Measurements from ENCODE around the gene SEPTIN12. TPM values are rescaled to one million over a fixed set of nuclear protein-coding genes. Genes with fewer than 3 reads are reported as not detected.

Gene SEPTIN12
- total and polyA plus RNA-seq, 2 of the 4 experiments (the other 2 are of a cell fraction), result not detected

DNA sequence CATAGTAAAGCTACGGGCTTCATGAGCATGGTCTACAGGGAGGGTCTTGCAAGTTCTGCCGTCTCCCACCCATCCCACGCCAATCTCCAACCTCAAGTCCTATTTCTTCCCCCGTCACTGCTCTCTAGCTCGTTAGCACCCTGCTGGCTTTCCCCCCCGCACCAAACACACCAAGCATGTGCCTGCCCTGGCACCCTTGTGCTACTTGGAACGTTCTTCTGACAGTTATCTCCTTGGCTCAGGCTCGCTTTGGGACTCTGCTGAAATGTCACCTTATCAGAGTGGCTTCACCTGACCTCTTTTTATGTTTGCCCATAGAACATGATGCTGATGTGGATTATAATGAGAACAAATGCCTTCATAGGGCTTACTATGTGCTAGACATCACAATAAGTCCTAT, 37.1 kb upstream of the SEPTIN12 start:
- Histone ChIP-seq H2AK9ac (replicated peaks; ENCODE audit: low read depth, low read length, poor library complexity) (no peak overlapping the region), H2BK5ac (ENCODE audit: low read depth, low read length, poor library complexity, severe bottlenecking) (no peak overlapping the region), H3K4me3 (ENCODE audit: insufficient read depth, low read depth, low read length) (no peak overlapping the region), H3K23ac (ENCODE audit: low read depth, low read length) (no peak overlapping the region), H4K8ac (ENCODE audit: low read depth in 2 of 2, low read length in 2 of 2) (no peak overlapping the region), H3K9me1 (ENCODE audit: insufficient read depth, low read length) (no peaks in the 10 kb centered on the region), H3K4ac (ENCODE audit: low read depth, low read length) (no peak overlapping the region), H4K5ac (ENCODE audit: low read depth, low read length) (no peak overlapping the region), H4K91ac (ENCODE audit: insufficient read depth, low read depth, low read length) (no peak overlapping the region), H2BK120ac (ENCODE audit: low read depth, low read length) (no peak overlapping the region), H3K4me1 (ENCODE audit: control insufficient read depth, insufficient read depth, low read length) (no peaks in the 10 kb centered on the region), H3K4me2 (ENCODE audit: low read depth, low read length) (no peak overlapping the region), H3K79me1 (ENCODE audit: low read depth in 1 of 2, low read length in 2 of 2) (peaks cover 20 to 31% of the 10 kb centered on the region in 2 experiments), H3K9me3 (ENCODE audit: control insufficient read depth, insufficient read depth, low read length) (no peaks in the 10 kb centered on the region), H3K9ac (ENCODE audit: low read depth, low read length) (no peak overlapping the region), H3K27ac (ENCODE audit: insufficient read depth, low read length) (no peak overlapping the region), H2BK15ac (ENCODE audit: low read depth, low read length) (no peak overlapping the region), H2BK20ac (ENCODE audit: low read depth, low read length) (no peak overlapping the region), H4K20me1 (ENCODE audit: insufficient read depth, low read length) (peaks cover 18% of the 10 kb centered on the region; the same call in 1 of the 2 replicates), H3K18ac (ENCODE audit: low read depth, low read length) (no peak overlapping the region), H3K27me3 (ENCODE audit: control insufficient read depth, insufficient read depth, low read length) (no peaks in the 10 kb centered on the region), H3K14ac (replicated peaks; ENCODE audit: low read depth, low read length) (no peak overlapping the region), H3K56ac (ENCODE audit: extremely low read depth, insufficient read depth, low read length) (no peak overlapping the region), H2AK5ac (ENCODE audit: low read depth, low read length) (no peak overlapping the region), H3K36me3 (ENCODE audit: control insufficient read depth, insufficient read depth, low read length) (peaks cover 70% of the 10 kb centered on the region), H2AFZ (replicated peaks; ENCODE audit: low read length, poor library complexity) (no peak overlapping the region)
- no TSS peak for BruUV-seq (replicated peaks)
- intact Hi-C loops (cut with micrococcal nuclease), result no loop called here
- POLR2A ChIA-PET (ENCODE audit: unreplicated experiment), result no interaction called here
- CTCF ChIA-PET, result no interaction called here
- dilution Hi-C loops (cut with HindIII; ENCODE audit: low sequenced_read_pairs, unreplicated experiment), result no loop called here
- in situ Hi-C loops (cut with MboI; ENCODE audit: low sequenced_read_pairs), result no loop called here
- TF ChIP-seq NFE2L2 (IDR thresholded peaks at IDR 0.05; ENCODE audit: low read depth, low read length), result no peak
- no peak for TF ChIP-seq MAFK (IDR thresholded peaks at IDR 0.05; ENCODE audit: low read depth, low read length)
- TF ChIP-seq, protein P1, sequence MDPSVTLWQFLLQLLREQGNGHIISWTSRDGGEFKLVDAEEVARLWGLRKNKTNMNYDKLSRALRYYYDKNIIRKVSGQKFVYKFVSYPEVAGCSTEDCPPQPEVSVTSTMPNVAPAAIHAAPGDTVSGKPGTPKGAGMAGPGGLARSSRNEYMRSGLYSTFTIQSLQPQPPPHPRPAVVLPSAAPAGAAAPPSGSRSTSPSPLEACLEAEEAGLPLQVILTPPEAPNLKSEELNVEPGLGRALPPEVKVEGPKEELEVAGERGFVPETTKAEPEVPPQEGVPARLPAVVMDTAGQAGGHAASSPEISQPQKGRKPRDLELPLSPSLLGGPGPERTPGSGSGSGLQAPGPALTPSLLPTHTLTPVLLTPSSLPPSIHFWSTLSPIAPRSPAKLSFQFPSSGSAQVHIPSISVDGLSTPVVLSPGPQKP (IDR thresholded peaks at IDR 0.05; ENCODE audit: borderline replicate concordance, low read depth, low read length), result no peak
- DNase-seq (no peak), ATAC-seq (ENCODE audit: low read depth) (no peak)
- WGBS, 2 experiments (ENCODE audit: extremely low coverage in 2 of 2, insufficient read length in 1 of 2), result 93% methylated on average over 3 of the region's 8 CpGs; no CpG with 5 or more reads in 1 of the 2 experiments

Data from IMR-90 (cell line).